Activated CD4-positive, CD25-positive, alpha-beta regulatory T cell treated with anti-CD3 and anti-CD28 coated beads, Interleukin-2, amount 50 U/mL, for 72 hours (primary cell): Measurements from ENCODE around the gene KLHL40.

Experiments
- DNase-seq: peaks from one replicate; pipeline ENCODE4 v3.0.0; 2021

Gene KLHL40

DNA sequence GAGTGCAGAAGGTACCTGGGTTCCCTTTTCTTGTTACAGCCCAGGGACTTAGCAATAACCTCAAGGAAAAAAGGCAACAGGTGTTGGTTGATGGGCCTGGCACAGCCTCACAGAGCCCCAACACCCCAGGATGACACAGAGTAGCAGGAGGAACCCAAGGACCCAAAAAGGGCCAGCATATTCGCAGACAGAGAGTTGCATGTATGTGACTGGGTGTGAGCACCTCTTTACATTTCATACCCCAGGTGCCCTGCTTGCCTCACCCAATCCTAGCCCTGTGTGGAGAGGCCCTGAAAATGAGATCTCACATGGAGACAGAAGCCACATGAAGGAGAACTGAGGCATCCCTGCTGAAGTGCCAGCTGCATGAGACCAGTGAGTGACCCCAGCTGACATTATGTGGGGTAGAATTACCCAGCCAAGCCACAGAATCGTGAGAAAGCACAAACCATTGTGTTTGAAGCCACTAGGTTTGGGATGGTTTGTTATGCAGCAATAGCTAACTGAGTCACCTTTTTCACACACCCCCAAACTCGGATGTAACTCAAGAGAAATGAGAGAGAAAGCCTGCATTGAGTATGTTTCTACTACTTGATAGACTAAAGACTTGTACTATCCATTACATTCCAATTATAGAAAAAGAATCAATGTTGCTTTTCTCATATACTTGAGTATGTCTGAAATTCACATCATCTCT is 43.5 kb downstream of the KLHL40 start:
- DNase-seq, result no peak

DNA sequence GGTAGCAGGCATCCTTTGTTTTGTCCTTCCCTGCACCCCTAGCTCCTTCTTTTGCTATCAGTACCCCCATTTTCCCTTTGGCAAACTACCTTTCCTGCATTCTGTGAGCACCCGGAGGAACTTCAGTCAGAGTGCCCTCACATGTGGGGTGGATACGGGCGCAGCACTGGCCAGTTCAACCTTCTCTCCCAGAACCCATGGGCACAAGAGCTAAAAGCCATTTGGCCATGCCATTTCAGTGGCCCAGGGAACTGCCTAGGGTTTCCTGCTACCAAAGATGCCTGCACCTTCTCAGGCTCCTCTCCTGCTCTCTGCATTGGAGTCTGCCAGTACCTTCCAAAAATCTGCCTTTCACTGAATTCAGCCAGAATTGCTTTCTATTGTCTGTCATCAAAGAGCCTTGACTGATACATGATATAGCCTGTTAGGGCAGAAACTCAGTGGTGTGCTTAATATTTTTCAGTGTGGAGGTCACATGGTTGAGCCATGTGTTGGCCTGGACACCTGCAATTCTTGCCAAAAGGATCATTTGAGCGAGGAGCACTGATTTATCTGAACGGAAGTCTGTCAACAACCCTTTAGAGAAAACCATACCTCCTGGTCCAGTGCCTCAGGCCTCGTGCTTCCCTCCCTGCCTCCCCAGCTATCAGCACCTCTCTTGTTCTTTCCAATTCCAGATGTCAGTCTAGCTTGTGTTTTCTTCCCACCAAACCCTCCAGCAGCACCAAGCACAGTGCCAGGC is 44.2 kb downstream of the KLHL40 start:
- no peak for DNase-seq

GRCh38 chr3:42730294-42730693 is 45.0 kb downstream of the KLHL40 start:
- DNase-seq, result no peak

DNA sequence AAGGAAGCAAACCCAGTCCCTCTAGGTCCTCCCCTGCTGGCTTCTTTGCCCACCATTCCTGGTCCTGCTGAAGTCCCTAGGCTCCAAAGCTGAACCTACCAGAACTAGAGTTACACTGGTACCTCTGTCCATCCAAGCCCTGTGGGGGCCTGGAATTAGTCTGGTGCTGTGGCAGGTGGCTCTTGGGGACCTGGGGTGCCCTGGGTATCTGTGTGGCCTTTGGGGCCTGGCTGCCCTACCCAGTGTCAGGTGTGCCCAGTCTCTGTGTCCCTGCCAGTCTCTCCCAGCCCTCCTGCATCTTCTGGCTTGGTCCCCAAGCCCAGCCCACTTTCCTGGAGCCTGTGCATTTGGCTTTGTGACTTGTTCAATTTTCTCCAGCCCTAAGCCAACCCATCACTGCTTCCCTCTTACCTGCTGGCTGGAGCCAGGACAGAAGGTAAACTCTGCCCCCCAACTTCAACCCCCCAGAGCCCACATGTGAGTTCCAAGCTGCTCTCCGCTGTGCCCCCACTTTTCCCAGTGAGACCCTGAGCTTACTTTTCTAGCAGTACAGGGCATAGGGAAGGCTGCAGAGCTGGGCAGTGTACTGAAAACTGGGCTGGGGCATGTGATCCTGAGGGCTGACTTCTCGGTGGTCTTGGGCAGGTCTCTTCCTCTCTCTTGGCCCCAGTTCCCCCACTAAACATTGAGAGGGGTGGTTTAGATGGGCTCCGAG is 45.5 kb downstream of the KLHL40 start:
- DNase-seq, result no peak

DNA sequence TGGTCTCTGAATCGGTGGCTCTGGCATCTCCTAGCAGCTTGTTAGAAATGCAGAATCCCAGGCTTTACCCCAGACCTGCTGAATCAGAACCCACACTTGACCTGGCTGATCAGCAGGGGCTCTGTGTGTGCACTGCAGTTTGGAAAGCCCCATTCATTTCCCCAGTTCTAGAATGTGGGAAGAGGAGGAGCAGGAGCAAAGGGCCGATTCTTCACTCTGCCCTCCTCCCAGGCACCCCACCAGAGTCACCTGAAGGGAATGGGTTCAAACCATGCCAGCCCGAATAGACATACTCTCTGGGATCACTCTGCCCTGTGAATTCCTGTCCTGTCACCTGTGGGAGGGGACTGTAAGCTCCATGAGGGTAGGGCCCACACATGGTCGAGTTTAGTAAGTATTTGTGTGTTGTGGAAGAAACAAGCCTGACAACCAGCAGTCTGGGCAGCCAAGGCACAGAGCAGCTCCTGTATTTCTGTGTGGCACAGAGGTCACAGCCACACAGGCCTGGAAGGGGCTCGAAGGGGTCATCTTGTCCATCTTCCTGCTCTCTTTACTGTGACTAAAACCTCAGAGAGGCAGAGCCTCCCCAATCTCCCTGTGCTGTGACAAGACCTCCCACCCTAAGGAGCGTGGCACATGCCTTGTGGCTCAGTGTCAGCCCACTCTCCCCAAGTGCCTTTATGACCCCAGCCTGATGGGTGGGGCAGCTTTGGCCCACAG is 46.3 kb downstream of the KLHL40 start:
- no peak for DNase-seq

DNA sequence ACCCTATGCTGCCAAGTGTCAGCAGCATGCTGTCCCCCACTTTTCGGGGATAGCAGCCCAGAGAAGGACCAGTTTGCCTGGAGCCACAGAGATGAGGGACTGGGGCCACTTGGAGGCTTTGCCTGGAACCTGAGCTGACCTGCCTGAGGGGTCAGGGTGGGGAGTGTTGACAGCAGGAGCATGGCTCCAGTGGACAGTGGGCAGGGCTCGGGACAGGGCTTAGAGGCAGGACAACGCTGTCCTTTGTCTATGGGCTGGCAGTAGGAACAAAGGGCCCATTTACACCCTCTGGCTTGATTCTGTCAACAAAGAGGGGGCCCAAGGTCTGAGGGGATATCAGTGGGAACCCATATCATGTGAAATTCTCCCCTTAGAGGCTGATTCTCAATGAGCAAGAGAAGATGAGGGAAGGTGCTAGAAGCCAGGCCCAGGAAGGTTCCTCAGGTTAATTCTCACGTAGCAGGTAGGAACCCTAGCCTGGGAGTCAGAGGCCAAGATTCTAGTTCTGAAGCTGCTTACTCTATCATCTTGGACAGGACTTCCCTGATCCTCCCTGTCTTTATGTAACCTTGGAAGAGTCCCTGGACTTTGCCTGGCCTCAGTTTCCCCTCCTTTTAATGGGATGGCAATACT is 47.0 kb downstream of the KLHL40 start:
- DNase-seq, result no peak

DNA sequence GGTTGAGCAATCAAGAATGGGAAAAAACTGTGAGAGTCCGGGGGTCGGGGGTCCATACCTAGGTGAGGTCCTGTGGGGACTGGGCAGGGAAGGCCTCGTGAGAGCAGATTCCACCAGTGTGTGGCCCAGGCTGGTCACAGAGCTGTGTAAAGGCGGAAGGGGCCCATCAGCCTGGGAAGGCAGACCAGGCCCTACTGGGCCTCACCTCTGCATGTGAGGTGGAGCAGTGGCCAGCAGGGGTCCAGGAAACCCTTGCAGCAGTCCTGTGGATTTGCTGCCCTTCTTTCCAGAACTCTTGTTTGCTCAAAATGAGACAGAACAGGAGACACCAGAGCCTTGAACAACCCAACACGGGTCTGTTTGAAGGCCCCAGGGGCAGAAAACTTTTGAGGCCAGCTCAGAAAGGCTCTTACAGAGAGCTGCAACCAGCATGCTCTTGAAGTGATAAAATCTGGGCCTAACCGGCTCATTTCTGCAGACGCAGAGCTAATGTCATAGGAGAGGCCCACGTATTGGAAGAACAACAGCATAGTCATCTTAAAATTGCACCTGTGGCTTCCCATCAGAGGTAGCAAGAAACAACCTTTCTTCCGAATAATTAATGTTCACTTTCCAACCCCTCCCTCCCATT is 47.6 kb downstream of the KLHL40 start:
- no peak for DNase-seq

GRCh38 chr3:42733501-42734262 is 48.3 kb downstream of the KLHL40 start:
- DNase-seq, result no peak

DNA sequence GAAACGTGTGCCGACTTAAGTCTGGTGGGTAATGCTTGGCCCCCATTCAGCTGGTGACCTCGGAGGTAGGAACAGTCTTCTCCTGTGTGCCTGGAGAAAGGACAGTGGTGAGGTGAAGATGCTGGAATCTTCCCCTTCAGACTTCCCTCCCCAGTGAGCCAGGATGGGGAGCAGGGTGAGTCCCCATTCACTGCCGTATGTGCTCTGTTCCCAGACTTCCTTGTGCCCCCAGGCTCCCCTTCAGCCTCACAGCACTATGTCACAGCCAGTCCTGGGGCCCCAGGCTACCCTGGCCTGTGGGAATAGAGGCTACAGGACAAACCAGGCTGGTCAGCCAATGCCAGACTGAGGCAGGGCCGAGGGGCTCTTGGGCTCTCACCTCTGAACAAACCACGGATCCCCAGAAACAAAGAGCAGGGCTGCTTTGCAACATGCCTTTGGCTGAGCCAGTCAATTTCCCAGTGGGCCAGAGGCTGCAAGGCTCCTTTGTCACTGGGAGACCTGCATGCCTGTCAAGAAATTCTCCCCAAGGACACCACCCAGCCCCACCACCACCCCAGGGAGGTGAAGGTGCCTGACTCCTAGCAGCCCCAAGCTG is 49.0 kb downstream of the KLHL40 start:
- DNase-seq, result no peak

- DNase-seq, result no peak
Measured at GRCh38 chr3:42735019-42735418, 49.7 kb downstream of the KLHL40 start.

- DNase-seq, result no peak
Measured at GRCh38 chr3:42735615-42736014, 50.3 kb downstream of the KLHL40 start.

GRCh38 chr3:42736081-42736480 is 50.7 kb downstream of the KLHL40 start:
- DNase-seq, result no peak

DNA sequence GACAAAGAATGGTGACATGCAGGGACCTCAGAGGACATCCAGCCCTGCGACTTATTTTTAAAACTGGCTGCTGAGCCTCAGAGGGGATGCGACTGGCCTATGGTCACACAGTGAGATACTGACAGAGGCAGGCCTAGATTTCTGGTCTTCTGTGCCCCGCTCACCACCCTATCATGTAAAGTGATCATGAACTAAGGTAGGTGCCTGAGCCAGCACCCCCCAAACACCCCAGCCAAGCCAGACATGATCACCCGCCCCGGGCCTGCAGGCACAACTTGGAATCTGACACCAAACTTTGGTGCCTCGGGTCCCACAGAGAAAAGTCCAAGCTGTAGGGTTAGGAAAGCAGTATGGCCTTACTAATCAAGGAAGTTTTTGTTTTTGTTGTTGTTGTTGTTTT is 51.2 kb downstream of the KLHL40 start:
- no peak for DNase-seq

DNA sequence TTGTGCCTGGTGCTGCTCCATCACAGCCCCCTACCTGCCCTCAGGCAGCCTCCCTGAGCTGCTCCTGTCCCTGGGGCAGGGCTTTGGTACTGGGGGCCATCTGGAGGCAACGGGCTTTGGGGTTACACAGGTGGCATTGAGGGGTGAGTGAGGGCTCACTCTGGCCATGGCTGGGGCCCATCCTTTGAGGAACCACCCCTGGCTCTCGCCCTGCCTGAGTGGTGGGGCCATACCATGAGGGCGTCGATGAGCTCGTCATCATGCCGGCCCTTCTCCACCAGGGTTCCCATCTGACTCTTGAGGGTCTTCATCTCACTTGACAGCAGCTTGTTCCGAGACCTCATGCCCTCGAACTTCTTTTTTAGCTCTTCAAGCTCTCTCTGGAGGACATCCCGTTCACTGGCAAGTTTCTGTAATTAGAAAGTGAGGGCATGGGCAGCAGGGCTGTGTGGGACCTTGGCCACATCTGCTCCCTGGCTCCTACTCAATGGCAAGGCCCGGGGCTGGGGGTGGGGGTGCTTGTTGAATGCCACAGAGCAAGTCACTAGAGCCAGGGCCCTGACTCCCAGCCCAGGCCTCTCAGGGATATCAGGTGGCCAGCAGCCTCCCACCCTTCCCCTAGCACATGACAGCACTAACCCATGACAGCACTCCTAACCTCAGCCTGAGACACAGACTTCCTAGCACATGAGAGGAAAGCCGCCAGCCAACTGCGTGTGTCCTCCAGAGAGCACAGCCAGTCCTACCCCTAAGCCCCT is 54.2 kb downstream of the KLHL40 start:
- no peak for DNase-seq

DNA sequence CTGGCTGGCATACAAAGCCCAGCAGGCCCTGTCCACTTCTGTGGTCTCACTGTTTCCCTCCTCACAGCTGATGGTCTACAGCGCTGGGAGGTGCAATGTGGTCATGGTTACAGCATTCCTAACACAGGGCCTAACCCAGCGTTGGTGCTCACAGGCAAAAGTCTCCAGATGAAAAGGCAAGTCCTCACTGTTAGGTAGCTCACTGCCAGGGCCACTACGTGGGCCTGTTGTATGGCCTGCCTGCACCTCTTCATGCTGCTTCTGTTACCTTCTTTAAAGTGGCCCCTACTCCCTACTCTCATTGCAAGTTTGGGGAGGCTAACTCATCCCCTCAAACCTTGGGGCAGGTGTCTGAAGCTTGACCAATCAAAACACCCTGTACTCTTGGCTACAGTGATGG is 56.5 kb downstream of the KLHL40 start:
- DNase-seq, result no peak
